ENCODE results near the gene UNK.

UNK gene

GRCh38 chr17:75791254-75791653 lies 6.6 kb downstream of the UNK start:
- peaks cover 17% of the 10 kb centered on the region for H3K4me1 ChIP-seq (ENCODE audit: control insufficient read depth, low read length)
- H3K9me2 ChIP-seq (replicated peaks; ENCODE audit: control insufficient read depth, low read length) = no peaks in the 10 kb centered on the region
- no peak overlapping the region for H3K4me3 ChIP-seq (ENCODE audit: low read length)
- TF ChIP-seq EZH2phosphoT487 (IDR thresholded peaks at IDR 0.05; ENCODE audit: borderline replicate concordance, low read length) = no peak
- TF ChIP-seq, protein P1, sequence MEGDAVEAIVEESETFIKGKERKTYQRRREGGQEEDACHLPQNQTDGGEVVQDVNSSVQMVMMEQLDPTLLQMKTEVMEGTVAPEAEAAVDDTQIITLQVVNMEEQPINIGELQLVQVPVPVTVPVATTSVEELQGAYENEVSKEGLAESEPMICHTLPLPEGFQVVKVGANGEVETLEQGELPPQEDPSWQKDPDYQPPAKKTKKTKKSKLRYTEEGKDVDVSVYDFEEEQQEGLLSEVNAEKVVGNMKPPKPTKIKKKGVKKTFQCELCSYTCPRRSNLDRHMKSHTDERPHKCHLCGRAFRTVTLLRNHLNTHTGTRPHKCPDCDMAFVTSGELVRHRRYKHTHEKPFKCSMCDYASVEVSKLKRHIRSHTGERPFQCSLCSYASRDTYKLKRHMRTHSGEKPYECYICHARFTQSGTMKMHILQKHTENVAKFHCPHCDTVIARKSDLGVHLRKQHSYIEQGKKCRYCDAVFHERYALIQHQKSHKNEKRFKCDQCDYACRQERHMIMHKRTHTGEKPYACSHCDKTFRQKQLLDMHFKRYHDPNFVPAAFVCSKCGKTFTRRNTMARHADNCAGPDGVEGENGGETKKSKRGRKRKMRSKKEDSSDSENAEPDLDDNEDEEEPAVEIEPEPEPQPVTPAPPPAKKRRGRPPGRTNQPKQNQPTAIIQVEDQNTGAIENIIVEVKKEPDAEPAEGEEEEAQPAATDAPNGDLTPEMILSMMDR (IDR thresholded peaks at IDR 0.05; ENCODE audit: low read depth, low read length, poor library complexity, severe bottlenecking) = no peak
- no peak overlapping the region for H3K4me2 ChIP-seq (ENCODE audit: low read length)
- no peaks in the 10 kb centered on the region; the same call in 1 of the 2 replicates for H4K20me1 ChIP-seq (ENCODE audit: control insufficient read depth, insufficient read depth, low read depth, low read length)
- no peak overlapping the region for H3K27ac ChIP-seq (ENCODE audit: low read depth, low read length)
- H3K27me3 ChIP-seq (ENCODE audit: control insufficient read depth, low read length) = no peaks in the 10 kb centered on the region
- H3F3A ChIP-seq (ENCODE audit: control insufficient read depth, insufficient read depth) = 0 out of 2 replicates have a peak, but pooled peaks cover 2% of the 10 kb centered on the region
- peaks cover 95% of the 10 kb centered on the region for H3K79me2 ChIP-seq (ENCODE audit: control insufficient read depth, low read length)
- H3K9me3 ChIP-seq (ENCODE audit: control insufficient read depth, insufficient read depth, low read length) = no peaks in the 10 kb centered on the region
- peaks cover 56% of the 10 kb centered on the region for H3K36me3 ChIP-seq (ENCODE audit: control insufficient read depth, low read length)

GRCh38 chr17:75793460-75793859 lies 8.9 kb downstream of the UNK start:
- Histone ChIP-seq H3K4me1 (ENCODE audit: control insufficient read depth, low read length) (no peaks in the 10 kb centered on the region), H3K4me2 (ENCODE audit: low read length) (no peak overlapping the region), H3K9me3 (ENCODE audit: control insufficient read depth, insufficient read depth, low read length) (no peaks in the 10 kb centered on the region), H3K27me3 (ENCODE audit: control insufficient read depth, low read length) (no peaks in the 10 kb centered on the region), H3F3A (ENCODE audit: control insufficient read depth, insufficient read depth) (0 out of 2 replicates have a peak, but pooled peaks cover 2% of the 10 kb centered on the region), H3K36me3 (ENCODE audit: control insufficient read depth, low read length) (peaks cover 65% of the 10 kb centered on the region), H3K27ac (ENCODE audit: low read depth, low read length) (no peak overlapping the region), H3K79me2 (ENCODE audit: control insufficient read depth, low read length) (peaks cover 83% of the 10 kb centered on the region), H4K20me1 (ENCODE audit: control insufficient read depth, insufficient read depth, low read depth, low read length) (no peaks in the 10 kb centered on the region; the same call in 1 of the 2 replicates), H3K9me2 (replicated peaks; ENCODE audit: control insufficient read depth, low read length) (no peaks in the 10 kb centered on the region), H3K4me3 (ENCODE audit: low read length) (no peak overlapping the region)
- TF ChIP-seq, protein P1 (IDR thresholded peaks at IDR 0.05; ENCODE audit: low read depth, low read length, poor library complexity, severe bottlenecking) = no peak
- TF ChIP-seq EZH2phosphoT487 (IDR thresholded peaks at IDR 0.05; ENCODE audit: borderline replicate concordance, low read length) = no peak

DNA sequence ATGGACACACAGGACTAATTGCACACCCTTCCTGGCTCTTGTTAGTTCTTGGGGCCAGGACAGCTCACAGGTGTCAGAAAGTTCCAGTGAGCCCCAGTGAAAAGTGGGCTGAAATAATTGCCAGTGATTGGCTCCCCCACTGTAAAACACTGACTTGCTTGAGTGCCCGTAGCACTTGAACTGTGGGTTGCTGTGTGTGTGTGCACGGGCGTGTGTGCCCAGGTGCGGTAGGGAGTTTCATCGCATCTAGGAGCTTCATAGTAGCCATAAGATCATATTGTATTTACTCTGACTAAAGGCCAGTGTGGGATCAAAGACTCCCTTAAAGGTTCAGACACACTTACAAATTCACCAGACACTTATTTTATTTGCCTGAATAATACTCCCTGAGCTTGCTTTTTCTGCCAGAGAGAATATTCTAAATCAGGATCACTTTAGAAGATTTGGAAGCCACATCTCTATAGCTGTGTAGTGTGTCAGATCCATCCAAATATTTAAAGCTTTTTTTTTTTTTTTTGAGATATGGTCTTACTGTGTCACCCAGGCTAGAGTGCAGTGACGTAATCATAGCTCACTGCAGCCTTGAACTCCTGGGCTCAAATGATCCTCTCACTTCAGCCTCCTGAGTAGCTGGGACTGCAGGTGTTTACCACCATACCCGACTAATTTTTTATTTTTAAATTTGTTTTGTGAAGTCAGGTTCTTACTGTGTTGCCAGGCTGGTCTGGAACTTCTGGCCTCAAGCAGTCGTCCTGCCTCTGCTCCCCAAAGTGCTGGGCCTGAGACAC lies 11.4 kb downstream of the UNK start:
- Histone ChIP-seq H4K20me1 (ENCODE audit: control insufficient read depth, insufficient read depth, low read depth, low read length) (no peaks in the 10 kb centered on the region; the same call in 1 of the 2 replicates), H3K79me2 (ENCODE audit: control insufficient read depth, low read length) (peaks cover 65% of the 10 kb centered on the region), H3K27me3 (ENCODE audit: control insufficient read depth, low read length) (no peaks in the 10 kb centered on the region), H3K27ac (ENCODE audit: low read depth, low read length) (no peak overlapping the region), H3K4me2 (ENCODE audit: low read length) (no peak overlapping the region), H3K4me3 (ENCODE audit: low read length) (no peak overlapping the region), H3K9me3 (ENCODE audit: control insufficient read depth, insufficient read depth, low read length) (no peaks in the 10 kb centered on the region), H3K36me3 (ENCODE audit: control insufficient read depth, low read length) (peaks cover 73% of the 10 kb centered on the region), H3F3A (ENCODE audit: control insufficient read depth, insufficient read depth) (0 out of 2 replicates have a peak, but pooled peaks cover 2% of the 10 kb centered on the region), H3K9me2 (replicated peaks; ENCODE audit: control insufficient read depth, low read length) (no peaks in the 10 kb centered on the region), H3K4me1 (ENCODE audit: control insufficient read depth, low read length) (no peaks in the 10 kb centered on the region)
- TF ChIP-seq, protein P1 (IDR thresholded peaks at IDR 0.05; ENCODE audit: low read depth, low read length, poor library complexity, severe bottlenecking) = no peak

Measured in DOHH2 (cell line).